Activated CD4-positive, alpha-beta T cell treated with anti-CD3 and anti-CD28 coated beads, Interleukin-2, amount 50 U/mL, for 16 hours (primary cell): ENCODE results near the gene RPL29.

Source experiments
- DNase-seq: peaks from one replicate; pipeline ENCODE4 v3.0.0-alpha.2; 2020

RPL29 gene

DNA sequence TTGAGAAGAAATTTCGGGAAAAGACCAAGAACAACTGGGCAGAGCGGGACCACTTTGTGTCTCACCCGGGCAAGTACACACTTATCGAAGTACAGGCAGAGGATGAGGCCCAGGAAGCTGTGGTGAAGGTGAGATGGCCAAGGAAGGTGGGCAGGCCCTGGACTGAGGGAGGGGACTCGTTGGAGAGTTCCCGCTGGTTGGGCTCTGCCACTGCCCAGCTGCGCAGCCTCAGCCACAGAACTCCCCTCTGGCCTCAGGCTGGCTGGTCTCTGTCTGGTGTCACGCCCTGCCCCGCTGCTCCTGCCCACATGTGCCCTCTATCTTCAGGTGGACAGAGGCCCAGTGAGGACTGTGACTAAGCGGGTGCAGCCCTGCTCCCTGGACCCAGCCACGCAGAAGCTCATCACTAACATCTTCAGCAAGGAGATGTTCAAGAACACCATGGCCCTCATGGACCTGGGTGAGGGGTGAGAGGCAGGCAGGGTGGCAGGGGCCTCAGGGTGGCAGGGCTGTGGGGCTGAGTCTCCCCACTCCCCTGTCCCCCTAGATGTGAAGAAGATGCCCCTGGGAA lies 51.2 kb downstream of the RPL29 start:
- DNase-seq = no peak
